ENCODE measurements around the gene APBB1.

APBB1 gene

GRCh38 chr11:6391537-6392134, 27.3 kb downstream of the APBB1 start:
- no peak for DNase-seq (ENCODE audit: low spot score)

DNA sequence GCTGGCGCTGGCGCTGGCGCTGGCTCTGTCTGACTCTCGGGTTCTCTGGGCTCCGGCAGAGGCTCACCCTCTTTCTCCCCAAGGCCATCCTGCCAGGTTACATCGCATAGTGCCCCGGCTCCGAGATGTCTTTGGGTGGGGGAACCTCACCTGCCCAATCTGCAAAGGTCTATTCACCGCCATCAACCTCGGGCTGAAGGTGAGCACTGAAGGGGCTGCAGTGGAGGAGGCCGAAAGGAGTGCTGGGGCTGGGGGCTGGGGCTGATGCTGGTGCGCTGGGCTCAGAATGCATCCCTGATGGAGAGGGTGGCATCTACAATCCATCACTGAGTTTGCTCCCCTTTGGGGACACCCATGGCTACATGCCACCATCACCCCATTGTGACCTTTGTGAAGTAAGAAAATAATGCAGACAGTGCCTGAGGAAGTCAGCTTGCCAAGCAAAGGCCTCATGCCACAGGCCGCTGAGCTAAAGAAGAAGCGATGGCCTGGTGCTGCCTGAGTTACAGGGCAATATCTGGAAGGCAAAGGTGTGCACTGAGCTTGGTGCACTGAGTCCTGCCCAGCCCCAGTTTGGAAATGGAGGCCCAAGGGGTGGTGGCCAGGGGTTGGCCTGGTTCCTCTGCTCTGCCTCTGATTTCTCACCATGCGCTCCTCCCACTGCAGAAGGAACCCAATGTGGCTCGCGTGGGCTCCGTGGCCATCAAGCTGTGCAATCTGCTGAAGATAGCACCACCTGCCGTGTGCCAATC, 28.0 kb downstream of the APBB1 start:
- no peak for DNase-seq (ENCODE audit: low spot score)

DNA sequence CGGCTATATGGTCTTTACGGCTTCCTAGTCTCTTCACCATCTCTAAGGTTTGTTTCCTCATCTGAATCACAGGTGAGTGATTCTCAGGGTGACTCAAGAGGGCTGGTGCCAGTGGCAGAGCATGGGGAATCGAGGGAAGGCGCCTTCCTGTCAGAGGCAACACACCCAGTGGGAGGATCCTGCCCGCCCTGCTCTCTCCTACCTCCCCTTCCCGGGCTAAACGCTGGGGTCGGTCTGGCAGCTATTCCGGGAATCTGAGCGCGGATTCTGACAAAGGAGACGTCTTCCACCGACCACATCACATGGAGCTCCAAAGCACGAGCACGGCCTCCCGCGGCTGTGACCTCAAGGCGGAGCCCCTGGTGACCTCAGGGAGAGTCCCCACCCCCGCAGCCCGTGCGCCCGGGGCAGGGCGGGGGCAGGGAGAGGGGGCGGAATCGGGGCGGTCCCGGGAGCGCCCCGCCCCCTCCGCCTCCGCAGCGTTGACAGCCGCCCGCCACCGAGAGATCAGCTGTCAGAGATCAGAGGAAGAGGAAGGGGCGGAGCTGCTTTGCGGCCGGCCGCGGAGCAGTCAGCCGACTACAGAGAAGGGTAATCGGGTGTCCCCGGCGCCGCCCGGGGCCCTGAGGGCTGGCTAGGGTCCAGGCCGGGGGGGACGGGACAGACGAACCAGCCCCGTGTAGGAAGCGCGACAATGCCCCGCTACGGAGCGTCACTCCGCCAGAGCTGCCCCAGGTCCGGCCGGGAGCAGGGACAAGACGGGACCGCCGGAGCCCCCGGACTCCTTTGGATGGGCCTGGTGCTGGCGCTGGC, 28.8 kb downstream of the APBB1 start, which contains the start of gene SMPD1:
Gene SMPD1, plus strand, starts transcription at position 570 of the 813 bp plus-strand sequence. Its CDS starts 125 bp downstream, at position 695.
- DNase-seq (ENCODE audit: low spot score): peak; percentile 95

DNA sequence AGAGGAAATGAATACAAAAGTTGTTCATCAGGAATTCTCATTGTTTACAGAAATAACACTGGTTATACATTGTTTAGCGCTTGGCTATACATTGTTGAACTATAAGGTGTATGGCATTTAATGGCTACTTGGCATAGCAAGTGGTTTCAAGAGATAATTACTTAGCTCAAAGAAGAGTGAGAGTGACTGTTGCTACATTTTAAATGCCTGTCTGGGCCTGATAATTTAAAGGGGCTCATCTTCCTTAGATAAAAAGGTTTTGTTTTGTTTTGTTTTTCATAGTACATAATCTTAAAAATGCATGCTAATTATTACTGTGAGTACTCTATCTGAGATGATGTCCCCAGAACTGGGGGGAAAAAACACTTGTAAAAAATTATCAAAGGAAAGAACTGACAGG, 30.1 kb downstream of the APBB1 start:
- no peak for DNase-seq (ENCODE audit: low spot score)

DNA sequence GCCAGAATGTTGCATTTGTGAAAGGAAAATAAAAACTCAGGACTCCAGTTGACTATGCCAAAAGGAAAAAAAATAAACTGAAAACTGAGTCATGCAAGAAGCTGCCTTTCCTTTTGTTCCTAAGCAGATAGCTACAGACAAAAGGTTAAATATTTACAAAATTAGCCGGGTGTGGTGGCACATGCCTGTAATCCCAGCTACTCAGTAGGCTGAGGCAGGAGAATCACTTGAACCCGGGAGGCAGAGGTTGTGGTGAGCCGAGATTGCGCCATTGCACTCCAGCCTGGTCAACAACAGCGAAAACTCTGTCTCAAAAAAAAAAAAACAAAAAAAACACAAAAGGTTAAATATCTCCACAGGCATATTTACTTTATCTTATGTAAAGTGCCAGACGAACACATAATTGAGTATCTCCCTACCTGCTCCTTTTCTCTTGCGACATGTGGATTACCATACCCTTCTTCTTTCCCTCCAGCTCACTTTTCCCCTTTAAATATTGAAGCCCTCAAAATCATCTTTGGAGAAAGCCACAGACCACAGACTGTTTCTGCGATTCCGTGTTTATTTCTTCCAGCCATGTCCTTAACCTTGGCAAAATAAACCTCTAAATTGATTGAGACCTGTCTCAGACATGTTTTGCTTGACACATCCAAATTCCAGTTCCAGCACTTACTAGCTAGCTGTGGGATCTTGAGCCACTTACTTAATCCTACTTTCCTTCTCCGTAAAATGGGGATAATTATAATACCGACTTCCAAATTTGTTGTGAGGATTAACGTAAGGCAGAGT, 30.9 kb downstream of the APBB1 start:
- DNase-seq (ENCODE audit: low spot score): no peak

DNA sequence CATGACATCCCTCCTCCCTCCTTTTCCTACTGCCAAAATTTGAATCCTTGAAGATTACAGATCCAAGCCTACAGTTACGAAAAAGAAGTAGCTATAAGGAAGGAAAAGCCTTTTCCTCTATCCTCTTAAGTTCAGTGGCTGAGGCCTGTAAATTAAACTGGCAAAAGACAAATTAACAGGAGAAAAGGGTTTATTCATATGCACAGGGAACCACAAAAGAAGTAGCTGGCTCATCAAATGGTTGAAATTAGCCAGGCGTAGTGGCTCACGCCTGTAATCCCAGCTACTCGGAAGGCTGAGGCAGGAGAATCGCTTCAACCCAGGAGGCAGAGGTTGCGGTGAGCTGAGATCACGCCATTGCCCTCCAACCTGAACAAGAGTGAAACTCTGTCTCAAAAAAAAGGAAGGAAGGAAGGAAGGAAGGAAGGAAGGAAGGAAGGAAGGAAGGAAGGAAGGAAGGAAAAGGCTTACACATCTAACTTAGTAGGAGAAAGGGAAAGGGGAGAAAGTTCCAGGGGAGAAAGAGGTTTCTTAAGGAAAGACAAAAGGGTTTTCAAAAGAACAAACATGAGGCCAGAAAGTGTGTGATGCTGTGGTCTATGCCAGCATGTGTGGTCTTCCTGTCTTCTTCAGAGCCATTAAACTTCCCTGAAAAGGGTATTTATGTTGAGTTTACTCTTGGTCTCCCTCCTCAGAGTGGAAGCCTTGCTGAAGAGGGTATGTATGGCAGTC, 33.7 kb downstream of the APBB1 start:
- no peak for DNase-seq (ENCODE audit: low spot score)

GRCh38 chr11:6378640-6378989, 40.3 kb downstream of the APBB1 start:
- no peak for DNase-seq (ENCODE audit: low spot score)

GRCh38 chr11:6377902-6378639, 40.8 kb downstream of the APBB1 start:
- DNase-seq (ENCODE audit: low spot score): no peak

- DNase-seq (ENCODE audit: low spot score): no peak
These were observed 47.1 kb downstream of the APBB1 start for GRCh38 chr11:6371825-6372224.

- DNase-seq (ENCODE audit: low spot score): no peak
These were observed 53.2 kb downstream of the APBB1 start for GRCh38 chr11:6365659-6366058.

GRCh38 chr11:6362873-6363678, 55.8 kb downstream of the APBB1 start:
- DNase-seq (ENCODE audit: low spot score): peak; percentile 86

GRCh38 chr11:6362185-6362872, 56.6 kb downstream of the APBB1 start:
- no peak for DNase-seq (ENCODE audit: low spot score)

DNA sequence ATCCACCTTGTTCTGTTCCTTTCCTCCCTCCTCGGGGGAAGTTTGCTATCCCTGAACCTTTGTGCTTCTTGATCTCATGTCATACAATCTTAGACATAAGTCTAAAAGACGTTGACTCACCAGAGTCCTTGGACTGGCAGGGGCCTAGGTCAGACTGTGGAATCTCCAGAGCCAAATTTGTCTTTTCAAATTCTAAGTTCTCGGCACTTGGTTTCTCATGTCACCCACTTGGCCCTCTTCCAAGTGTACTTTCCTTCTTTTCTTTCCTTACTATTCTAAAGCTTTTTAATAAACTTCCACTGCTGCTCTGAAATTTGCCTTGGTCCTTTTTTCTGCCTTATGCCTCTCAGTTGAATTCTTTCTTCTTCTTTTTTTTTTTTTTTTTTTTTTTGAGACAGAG, 58.7 kb downstream of the APBB1 start:
- DNase-seq (ENCODE audit: low spot score): no peak

- peak; percentile 54 for DNase-seq (ENCODE audit: low spot score)
These were observed 61.7 kb downstream of the APBB1 start for GRCh38 chr11:6357222-6357621.

GRCh38 chr11:6356503-6357055, 62.3 kb downstream of the APBB1 start:
- DNase-seq (ENCODE audit: low spot score): no peak

GRCh38 chr11:6354651-6355485, 64.0 kb downstream of the APBB1 start:
- no peak for DNase-seq (ENCODE audit: low spot score)

DNA sequence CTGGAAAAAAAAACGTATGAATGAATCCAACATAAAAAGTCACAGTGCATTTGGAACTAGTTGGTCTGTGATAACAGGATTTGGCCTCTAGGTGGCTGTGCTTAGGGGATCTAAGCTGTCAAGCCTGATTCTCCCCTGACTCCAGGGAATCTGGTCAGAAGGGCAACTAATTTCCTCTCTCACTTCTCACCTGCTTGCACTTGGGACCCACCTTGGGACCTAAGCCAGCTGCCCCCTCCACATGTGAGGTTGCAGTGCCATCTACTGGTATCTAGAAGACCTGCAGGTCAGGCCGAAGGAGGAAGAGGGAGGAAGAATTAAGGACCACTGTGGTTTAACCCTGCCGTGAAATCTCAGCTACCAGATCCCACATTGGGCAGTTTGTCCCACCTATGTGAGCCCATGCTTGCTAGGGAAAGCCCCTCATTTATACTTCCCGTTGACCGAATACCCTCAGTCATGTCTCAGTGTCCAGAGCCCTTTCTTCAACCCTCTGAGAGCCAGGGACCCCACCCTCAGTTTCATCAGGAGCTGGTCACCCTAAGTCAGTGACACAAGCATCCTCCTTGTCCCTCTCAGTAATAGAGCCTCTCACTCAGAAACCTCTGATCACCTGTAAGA, 65.4 kb downstream of the APBB1 start:
- peak; percentile 56 for DNase-seq (ENCODE audit: low spot score)

All from Ammon's horn (tissue), 1 donor.